Breast epithelium (tissue), 3 donors: ENCODE measurements around the gene SERPINB6.

Experiments
- CTCF ChIP-seq, 3 donors: fragments of 450-650 bp; IDR thresholded peaks; one replicate each; pipeline ENCODE4 v1.5.1; 2016 to 2017; ENCODE audit warnings: antibody characterized with exemption in 3 of 3, mild to moderate bottlenecking in 3 of 3, moderate library complexity in 3 of 3
- POLR2AphosphoS5 ChIP-seq, 3 donors: sonication (generic); formaldehyde crosslinking; IDR thresholded peaks; one replicate each; pipeline ENCODE4 v1.6.1; 2017; ENCODE audit warnings: antibody characterized with exemption in 3 of 3

DNA sequence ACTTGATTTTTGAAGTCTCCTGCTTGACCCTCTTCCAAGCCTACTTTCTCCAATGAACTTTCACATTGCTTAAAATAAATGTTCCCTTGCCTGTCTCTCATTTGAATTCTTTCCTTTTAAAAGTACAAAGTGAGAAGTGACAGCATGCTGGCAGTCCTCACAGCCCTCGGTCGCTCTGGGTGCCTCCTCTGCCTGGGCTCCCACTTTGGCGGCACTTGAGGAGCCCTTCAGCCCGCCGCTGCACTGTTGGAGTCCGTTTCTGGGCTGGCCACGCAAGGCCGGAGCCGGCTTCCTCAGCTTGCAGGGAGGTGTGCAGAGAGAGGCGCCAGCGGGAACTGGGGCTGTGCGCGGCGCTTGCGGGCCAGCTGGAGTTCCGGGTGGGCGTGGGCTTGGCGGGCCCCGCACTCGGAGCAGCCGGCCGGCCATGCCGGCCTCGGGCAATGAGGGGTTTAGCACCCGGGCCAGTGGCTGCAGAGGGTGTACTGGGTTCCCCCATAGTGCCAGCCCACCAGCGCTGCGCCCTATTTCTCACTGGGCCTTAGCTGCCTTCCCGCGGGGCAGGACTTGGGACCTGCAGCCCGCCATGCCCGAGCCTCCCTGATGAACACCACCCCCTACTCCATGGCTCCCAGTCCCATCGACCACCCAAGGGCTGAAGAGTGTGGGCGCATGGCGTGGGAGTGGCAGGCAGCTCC is 31.9 kb downstream of the SERPINB6 start:
- TF ChIP-seq CTCF (IDR thresholded peaks at IDR 0.05): no peak
- TF ChIP-seq POLR2AphosphoS5 (IDR thresholded peaks at IDR 0.05): no peak
